HG02885 (cell line): ENCODE results near the gene TNS3.

ENCODE experiments used
- ATAC-seq: cut with Tn5 transposase; IDR thresholded peaks from one replicate; pipeline ENCODE4 v1.9.1; 2021; ENCODE audit warnings: mild to moderate bottlenecking; ENCODE audit not compliant: unreplicated experiment, poor library complexity

Gene TNS3

DNA sequence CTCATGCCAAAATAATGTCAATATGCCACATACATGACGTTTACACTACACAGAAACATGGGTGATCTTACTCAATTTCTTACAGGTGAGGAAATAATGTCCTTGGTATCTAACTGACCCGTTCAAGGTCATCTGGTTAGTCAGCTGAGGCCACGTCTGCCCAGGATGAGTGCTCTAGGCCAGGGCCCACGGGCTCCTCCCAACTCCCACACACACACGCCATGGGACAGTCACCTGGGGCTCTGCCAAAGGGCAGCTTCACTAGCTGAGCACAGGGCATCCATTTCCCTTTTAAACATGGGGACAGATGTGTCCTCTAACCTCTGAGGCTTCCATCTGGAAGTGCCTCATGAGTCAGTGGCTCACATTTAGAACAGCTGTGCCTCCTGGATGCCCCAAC lies 123.9 kb downstream of the TNS3 start:
- ATAC-seq: no peak

DNA sequence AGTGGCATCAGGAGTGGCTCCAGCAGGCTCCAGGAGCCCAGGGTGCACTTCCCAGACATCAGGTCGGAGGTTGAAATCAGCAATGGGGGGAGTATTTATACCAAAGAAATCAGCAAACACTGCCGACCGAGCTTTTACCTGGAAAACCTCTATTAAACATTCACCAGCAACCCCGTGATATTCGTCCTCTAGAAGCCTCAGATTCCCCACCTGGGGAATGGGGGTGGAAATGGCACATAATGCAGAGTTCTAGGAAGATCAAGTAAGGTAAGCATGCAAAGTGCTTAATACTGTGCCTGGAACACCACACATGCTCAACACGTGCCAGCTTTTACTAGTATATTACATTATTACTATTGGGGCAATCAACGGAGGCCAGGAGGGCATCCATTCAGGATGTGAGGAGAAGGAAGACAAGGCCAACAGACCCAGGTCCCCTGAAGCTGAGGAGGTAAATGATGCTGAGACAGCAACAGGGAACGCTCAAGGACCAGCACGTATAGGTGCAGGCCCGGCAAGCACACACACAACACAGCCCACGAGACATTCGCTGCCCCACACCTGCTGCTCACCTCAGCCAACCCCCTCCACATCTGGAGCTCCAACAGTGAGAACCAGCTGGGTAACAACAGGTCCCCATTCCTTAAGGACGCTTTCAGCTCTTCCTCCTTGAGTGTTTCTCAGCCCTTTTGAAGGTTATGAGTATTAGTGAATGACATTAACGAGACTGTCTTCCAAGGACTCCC lies 125.5 kb downstream of the TNS3 start:
- no peak for ATAC-seq

DNA sequence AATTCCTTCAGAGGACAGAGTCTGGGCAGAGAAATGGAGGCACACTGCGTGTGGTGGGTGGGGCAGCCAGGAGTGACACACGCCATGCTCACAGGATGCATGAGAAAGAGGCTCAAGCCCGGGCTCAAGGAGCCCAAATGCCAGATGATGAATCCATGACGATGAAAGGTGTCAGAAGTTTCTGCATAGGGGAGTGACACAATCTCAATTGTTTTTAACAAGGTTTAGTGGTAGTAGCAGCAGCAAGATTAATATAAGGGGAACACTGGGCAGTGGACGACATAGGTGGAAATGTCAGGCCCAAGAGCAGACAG lies 126.1 kb downstream of the TNS3 start:
- ATAC-seq: no peak

DNA sequence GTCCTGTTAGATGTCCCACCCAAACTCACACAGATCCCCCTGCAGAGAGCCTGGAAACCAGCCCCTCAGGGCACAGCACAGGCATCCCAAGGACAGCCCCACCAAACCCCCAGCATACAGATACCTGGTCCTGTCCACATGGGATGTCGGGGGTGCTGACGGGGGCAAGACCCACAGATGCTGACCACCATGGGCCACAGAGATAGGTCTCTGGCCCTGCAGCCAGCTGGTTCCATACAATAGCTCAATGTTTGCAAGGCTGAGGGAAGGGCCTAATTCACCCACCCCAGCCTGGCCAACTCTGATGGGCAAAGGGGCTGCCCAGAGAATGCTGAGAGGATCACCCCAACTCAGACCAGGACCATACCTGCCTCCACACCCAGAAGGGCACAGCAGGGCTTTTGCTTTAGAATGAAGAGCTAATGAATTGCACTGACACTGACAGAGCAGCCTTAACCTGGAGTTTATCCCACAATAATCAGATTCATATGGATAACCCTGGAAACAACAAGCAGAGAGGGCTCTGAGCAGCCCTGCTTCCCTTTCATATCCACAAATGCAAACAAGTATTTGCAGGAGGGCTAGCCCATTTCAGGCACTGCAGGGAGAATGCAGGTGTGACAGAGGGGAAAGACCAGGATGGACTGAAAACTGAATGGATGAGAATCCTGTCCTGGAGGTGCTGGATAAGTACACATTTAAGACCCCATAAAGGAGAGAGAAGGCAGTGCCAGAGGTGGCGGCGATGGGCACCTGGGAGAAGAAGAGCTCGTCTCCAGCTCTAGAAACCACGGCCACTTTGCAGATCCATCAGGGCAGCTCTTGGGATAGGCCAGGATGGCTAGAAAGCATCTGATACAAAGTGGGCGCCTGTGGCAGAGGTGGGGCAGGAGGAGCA lies 126.7 kb downstream of the TNS3 start:
- no peak for ATAC-seq

DNA sequence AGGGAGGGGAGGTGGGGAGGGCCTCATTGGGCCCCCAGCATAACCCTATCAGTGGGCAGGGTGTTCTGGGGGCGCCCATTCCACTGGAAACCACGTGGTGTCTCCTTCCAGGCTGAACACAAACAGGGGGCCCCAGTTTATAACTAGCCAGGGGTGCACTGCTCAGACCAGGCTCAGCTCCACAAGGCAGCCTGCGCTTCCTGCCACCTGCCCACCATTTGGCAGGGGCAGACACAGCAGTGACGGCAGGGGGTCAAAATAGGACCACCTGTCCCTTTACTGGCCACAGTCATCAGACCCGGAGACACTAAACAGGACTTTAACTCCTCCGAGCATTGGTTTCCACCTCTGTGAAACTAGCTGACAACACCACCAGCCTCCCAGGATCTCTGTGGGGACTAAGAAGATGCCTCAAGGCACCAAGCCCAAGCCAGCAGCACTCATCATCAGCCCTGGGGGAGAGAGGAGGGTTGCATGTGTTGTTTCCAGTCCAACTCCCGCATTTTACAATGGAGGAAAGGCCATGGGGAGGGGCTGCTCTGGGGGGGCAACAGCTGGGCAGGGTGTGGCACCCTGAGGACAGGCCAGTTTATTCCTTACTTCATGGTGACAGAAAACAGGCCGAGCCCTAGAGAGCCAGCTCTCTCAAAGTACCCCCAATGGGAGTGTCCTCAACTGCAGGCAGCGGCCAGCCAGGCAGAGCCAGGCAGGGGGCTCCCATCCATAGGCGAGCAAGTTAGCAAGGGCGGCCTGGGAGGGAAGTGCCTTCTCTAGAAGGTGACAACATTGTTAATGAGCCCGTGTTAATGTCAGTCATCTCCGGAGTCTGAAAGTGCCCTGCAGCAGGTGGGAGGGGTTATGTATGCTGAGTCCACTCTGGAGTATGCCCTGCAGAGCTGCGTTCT lies 127.6 kb downstream of the TNS3 start:
- ATAC-seq: no peak

DNA sequence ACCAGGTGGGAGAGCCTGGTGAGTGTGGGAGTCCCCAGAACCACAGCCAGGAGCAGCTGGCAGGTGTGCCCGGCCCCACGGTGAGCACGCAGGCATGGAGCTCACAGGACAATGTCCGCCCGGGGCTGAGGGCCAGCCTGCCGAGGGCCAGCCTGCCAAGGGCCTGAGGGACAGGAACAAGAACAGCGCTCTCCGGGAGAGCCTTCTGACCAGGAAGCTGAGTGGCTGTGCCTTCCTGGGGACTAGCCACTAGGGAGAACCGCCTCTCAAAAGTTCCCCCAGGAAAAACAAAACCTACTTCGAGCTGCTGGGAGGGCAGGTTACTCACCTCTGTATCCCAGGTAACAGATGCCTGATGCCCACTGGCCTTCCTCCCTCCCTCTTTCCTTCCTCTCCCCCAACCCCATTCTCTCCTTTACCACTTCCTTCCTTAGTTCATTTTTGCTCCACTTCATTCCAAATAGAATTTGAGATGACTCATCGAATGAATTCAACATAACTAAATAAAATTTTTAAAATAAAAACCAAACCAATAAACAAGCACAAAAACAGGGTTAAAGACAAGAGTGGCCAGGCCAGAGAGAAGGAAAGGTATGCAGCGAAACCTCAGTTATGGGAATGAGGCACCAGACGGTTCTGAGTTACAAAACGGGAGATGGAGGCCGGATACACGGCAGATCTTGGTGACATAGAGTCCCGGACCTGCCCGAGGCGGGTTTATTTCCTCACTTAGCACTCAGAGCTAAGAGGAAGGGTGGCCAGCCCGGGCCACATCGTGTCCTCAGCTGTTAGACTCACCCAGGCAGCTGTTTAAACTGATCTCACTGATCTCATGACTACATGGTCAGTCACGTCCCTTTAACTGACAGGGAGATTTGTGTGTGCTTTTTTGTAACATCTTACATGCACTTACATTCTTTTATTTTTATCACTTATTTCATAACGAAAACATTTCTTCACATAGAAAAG lies 128.5 kb downstream of the TNS3 start:
- no peak for ATAC-seq

DNA sequence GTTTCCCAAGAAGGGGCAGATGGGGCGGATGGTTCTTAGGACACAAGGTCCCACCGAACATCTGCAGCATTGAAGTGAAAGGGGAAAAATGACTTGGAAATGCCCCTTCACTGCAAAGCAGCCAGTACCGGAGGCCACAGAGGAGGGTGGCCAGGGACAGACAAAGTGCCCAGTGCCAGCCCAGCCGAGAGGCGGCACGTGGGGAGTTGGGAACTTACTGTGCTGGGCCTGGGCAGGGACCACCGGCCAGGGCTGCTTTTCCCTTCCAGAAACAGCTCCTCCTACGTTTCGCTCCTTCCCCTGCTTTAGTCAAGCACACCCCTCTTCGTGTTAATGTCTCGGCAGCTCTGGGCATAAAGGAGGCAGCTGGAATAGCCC lies 129.2 kb downstream of the TNS3 start:
- no peak for ATAC-seq

DNA sequence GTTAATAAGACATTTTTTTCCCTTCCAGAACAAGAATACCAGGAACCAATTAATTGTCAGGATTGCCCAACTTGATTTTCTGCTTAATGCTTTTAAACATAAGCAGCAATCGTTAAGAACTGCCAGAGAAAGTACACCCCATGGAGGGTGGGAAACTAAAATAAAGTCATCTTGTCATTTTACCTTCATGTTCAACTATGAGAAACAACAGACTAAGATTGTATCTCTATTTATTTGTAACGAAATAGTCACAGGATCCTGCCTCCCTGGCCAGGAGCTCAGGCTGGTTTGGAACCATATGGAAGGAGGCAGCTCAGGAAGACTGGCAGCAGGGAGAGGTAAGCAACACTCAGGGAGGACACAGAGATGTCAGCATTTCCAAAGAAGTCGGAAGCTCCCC lies 129.6 kb downstream of the TNS3 start:
- no peak for ATAC-seq

DNA sequence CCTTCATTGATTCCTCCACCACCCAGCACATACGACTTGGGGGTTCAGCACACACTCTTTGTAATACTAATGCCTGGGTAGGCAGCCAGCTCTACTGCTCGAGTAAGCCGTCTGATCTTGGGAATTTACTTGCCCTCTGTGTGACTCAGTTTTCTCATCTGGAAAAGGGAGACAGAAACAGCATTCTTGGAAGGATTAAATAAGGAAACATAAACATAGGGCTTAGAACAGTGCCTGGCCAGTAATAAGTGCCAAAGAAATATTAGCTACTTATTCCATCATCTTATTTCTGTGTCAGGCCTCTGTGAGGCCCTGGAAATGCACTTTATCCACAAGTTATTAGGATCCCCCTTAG lies 130.1 kb downstream of the TNS3 start:
- ATAC-seq: no peak

DNA sequence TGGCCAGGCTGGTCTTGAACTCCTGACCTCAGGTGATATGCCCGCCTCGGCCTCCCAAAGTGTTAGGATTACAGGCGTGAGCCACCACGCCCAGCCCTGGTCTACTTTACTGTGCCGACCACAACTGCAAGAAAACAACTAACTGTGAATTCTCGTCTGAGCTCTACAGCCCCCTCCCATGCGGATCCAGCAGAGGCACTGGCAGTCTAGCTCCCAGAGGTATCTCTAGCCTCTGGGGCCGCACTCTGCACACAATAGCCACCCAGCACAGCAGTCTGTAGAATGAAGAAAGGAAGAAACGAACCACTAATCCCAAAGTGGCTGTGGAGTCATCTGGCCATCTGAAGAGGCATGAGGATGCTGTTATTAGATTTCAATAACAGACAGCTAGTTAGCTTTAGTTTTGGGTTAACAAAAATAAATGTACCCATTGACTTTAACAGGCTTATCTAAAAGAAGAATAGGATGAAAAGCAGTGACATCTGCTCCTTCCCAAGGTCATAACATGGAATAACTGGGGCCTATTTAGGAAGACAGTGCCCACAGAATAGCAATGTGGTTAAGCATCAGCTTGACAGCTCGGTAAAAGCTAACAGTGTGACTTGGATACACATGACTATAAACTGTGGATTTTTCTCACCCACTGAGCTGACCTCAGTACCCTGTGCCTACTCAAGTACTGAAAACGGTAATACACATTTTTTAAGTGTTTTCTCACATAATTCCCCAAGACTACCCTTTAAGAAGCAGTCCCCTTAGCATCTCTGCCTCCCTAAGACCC lies 131.9 kb downstream of the TNS3 start:
- no peak for ATAC-seq

DNA sequence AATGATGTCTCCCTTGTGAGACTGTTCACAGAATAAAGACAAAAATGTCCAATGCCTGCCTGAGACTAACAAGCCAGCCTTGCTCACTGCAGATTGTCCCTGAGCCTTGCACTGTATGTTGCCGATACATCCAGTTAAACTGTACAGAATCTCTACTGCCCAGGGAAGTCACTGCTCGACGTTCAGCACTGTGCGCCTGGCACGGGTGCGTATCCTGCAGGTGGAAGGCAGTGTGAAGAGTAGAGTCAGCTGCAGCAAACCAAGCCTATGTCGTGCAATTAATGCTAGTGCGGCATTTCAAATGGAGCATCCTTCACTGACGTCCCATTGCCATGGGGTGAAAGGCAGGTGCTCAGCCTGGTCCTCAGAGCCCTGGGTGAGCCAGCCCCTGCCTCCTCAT lies 132.9 kb downstream of the TNS3 start:
- no peak for ATAC-seq

DNA sequence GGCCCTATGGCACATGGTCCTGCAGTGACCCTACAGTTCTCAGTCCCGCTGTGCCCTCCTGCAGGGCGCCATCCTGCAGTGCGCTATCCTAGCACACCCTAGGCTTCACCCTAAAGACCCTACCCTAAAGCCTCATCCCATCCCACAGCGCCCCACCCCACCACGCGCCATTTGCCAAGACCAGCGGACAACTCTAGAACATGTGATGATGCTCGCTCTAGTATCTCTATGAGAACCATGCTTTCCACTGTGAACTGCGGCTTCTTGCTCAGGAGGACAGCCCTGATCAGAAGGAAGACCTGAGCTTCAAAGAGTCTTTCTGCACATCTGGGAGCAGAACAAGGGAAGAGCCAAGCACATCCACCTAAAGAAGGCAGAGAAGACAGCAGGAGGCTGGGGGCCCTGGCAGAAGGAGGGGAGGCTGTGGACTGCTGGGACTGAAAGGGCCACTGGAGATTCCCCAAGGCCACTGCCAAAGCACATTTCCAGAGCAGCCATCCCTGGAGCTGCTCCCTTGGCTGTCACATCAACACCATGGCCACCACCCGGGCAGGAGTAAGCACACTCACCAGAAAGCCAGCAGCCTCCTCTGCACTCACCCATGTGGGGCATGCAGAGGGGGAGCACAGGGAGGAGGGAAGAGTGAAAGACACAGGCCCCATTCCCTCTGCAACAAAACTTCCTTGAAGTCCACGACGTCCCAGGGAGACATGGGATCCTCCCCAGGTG lies 134.1 kb downstream of the TNS3 start:
- ATAC-seq: no peak

DNA sequence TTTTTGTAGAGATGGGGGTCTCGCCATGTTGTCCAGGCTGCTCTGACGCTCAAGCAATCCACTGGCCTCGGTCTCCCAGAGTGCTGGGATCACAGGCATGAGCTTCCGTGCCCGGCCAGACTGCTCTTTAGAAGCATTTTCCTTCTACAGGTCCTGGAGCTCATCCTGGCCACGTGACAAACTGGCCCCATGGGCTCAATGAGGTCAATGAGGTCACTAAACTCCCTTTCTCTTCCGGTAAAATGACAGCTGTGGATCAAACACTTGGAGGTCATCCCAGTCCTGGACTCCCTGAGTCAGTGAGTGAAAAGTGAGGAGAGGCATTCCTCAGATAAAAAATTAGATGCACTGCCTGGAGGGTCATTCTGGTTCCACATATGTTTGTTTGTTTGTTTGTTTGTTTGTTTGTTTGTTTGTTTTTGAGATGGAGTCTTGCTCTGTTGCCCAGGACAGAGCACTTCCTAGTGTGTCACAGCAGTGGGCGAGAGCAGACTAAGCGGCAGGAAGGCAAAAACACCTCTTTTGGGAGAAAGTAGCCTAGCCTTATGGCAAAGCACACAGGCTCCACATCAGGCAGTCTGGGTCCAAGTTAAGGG lies 134.9 kb downstream of the TNS3 start:
- no peak for ATAC-seq

DNA sequence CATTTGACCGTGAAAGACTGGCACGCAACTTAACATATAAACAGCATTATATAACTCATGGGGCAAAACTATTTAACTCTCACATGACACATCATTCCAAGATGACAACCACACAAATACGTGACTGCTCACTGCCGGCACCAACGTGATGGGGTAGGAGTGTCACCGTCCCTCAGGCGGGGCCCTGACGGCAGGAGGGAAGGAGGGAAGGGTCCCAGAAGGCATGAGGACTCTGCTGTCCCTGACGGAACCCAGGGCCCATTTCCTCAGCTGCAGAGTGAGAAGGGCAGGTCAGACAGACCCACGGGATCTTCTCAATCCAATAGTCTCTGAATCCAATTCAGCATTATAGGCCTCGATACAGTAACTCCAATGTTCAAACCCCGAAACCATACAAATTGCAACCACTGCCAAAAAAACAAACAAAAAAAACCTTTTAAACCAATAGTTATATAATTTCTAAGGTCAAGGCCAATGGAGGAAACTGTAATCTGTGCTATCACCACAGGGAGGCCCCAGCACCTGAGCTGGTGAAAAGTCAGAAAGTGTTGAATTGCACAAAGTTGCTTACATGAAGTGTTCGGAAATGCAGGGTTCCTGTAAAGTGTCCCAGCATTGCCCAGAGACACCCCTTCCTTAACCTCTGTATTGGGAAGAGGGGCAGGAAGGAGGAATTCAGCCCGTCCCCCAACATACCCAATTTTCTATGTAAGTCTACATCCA lies 137.4 kb downstream of the TNS3 start:
- peak; percentile 59 for ATAC-seq

DNA sequence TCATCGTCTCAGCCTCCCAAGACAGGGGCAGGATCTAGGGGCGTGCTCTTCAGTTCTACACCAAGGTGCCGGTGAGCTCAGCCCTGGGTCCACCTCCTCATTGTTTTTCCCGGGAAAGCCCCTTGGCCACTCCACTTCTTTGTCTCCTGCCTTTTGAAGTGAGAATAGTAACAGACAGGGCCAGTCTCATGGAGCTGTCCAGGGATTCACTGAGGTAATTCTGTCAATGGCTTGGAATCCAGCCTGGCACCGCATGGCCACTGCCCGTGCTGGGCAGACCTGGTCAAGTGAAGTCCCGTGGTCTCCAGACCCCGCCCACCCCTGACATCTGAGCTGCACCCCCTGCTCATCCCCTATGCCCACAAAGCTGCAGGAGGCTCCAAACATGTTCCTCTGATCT lies 138.9 kb downstream of the TNS3 start:
- no peak for ATAC-seq

DNA sequence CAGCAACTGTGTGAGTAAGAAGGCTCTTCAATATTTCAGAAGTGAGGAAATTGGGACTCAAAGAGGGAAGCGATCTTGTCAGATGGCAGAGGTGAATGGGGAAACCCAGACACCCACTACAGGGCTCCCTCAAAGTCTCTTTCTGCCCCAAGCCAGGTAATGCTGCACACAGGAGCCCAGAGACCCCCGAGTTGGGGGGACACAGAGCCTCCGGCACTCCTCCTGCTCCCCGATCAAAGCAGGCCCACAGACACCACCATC lies 139.4 kb downstream of the TNS3 start:
- ATAC-seq: no peak

DNA sequence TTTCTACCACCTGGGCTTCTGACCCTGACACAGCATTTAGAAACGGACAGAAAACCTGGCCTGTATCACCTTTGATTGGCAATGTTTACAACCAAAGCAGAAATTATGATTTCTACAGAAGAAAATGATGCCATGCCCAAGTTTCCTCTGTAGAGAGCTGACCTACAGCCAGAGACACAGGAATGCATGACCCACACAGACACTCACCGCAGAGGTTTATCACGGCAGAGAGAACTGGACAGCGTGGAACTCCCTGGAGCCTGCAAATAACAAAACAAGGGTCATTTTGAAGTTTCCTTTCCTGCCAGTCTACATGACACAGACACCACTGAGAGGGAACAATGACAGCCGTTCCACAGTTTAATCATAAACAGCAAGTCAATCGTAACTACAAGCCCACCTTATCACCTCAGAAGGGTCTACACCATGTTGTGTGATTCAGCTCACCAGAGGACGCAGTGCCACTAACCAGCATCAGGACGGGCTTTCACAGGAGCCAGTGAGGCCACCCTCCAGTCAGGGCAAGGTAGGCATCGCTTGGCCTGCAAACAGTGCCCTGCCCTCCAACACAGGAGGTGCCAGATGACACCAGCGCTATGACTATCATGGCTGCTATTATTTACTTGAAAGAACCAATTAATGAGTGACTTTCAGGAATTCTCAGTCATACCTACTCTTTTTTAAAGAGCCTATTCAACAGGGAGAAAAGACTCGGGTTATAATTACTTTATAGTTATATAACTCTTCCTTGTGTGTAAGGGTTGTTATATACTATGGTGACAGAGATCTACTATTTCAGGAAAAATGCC lies 139.9 kb downstream of the TNS3 start:
- no peak for ATAC-seq
